Large intestine (tissue), 3 donors: ENCODE data around the gene OTX1. TPM values are rescaled to one million over a fixed set of nuclear protein-coding genes. Genes with fewer than 3 reads are reported as not detected.

Experiments
- DNase-seq, 2 donors: peaks; one replicate each; pipeline versions ENCODE4 v3.0.0 to v3.0.0-alpha.2; 2013
- H3K27ac ChIP-seq: one replicate; pipeline ENCODE4 v1.5.1; 2013; ENCODE audit warnings: low read length
- H3K27me3 ChIP-seq: 2 replicates; pipeline ENCODE4 v1.6.1; 2013; ENCODE audit warnings: low read length; ENCODE audit not compliant: control insufficient read depth, insufficient read depth
- H3K36me3 ChIP-seq: 2 replicates; pipeline ENCODE4 v1.6.1; 2013; ENCODE audit warnings: low read length; ENCODE audit not compliant: control insufficient read depth, insufficient read depth
- H3K4me1 ChIP-seq: one replicate; pipeline ENCODE4 v1.6.1; 2013; ENCODE audit warnings: low read length; ENCODE audit not compliant: control insufficient read depth, insufficient read depth
- H3K4me3 ChIP-seq: one replicate; pipeline ENCODE4 v1.5.1; 2013; ENCODE audit warnings: low read length
- H3K9me3 ChIP-seq: one replicate; pipeline ENCODE4 v1.6.1; 2013; ENCODE audit warnings: mild to moderate bottlenecking, low read depth, low read length, moderate library complexity; ENCODE audit not compliant: control insufficient read depth
- WGBS: methylation state at CpG from one replicate; pipeline ENCODE4 v1.1.5; 2013; ENCODE audit warnings: low lambda C conversion rate; ENCODE audit not compliant: insufficient coverage; 5-methylcytosine and 5-hydroxymethylcytosine counted together
- polyA plus RNA-seq: library from polyadenylated mRNA; unstranded; fragments of 120-200 nt; gene quantifications from one replicate; pipeline ENCODE4 v1.2.1, GENCODE V29; 2013

OTX1 gene
- polyA plus RNA-seq, 1 donor = 0.04 TPM

DNA sequence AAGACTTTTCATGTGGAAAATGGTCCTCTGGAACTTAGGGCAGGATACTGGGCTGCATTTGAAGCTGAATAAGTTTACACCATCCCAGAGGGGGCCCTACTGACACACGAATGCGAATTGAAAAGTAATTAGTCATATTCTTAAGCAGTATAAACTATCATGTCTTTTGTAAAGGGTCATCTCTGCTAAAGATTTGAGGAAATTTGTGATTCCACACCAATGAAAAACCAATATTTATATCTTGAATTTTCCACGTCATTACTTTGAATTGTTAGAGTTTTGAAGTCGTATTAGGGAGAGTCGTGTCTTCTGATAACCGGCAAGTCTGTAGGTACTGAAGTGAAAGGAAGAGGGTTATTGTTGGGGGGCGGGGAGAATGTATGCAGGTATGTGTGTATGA, 4.1 kb upstream of the OTX1 start:
- peaks cover 15% of the 10 kb centered on the region for H3K9me3 ChIP-seq
- no peak for DNase-seq
- no peak overlapping the region for H3K4me3 ChIP-seq
- no peaks in the 10 kb centered on the region for H3K36me3 ChIP-seq
- H3K27me3 ChIP-seq = peaks cover 68% of the 10 kb centered on the region
- WGBS = 82% methylated on average over 3 of the region's 7 CpGs
- peaks cover 21% of the 10 kb centered on the region for H3K4me1 ChIP-seq
- no peak overlapping the region for H3K27ac ChIP-seq

DNA sequence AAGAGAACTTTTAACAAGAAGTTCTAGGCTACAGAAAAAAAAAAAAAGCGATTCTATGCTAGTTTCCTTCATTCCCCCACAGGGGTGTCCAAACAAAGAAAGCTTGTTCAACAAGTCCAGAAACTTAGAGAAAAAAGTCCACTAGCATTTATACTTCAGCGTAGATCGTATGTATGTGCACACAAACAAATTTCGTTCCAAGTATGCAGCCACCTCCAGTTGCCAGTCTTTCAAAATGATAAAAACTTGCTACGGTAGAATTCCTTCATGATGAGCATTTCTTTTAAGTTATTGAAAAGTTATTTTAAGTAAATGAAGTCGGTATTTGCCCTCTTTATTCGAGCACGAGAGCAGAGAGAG, 3.7 kb upstream of the OTX1 start:
- H3K4me3 ChIP-seq = no peak overlapping the region

DNA sequence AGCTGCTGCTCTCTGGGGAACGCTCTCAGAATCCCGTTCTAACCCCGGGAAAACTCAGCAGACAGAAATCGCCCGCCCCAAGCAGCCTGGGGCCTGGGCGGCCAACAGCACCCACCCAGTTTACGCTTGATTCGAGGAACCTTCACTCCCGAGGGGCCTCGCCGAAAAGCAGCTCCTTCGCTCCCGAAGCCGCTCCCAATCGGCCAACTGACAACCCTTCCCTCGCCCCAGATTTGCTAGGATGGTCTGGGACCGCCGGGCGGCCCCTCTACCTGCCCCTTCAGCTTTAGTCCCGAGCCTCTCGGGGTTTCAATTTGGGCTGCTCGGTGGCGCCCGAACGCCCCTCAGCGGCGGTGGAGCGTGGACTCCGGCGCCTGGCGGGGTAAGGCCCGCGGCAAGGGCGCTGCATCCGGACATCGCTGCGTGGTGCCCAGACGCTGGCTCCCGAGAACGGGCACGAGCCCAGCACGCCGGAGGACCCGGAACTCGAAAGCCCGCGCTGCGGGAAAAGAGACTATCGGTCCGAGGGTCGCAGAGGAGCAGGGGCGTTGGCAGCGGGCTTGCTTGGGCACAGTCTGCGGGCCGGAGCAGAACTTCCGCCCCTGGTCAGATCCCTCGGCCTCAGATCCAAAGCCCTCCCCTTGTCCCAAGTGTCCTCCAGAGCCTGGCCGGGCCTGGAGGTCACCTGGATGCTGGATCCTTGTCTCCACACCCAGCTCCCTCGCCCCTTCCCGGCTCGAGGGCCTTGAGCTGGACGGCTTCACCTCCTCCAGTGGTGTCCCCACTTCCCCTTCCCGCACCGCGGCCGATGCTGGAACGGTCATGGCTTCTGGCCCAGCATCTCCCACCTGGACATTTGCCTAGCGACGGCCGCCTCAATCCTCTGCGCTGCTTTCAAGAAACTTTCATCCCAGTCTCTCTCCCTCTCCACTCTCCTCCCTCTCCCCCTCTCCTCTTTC, 3.0 kb upstream of the OTX1 start:
- WGBS = no CpG with 5 or more reads among the region's 71 CpGs
- Histone ChIP-seq H3K36me3 (no peaks in the 10 kb centered on the region), H3K4me3 (no peak overlapping the region), H3K9me3 (peaks cover 21% of the 10 kb centered on the region), H3K27me3 (peaks cover 78% of the 10 kb centered on the region), H3K27ac (no peak overlapping the region), H3K4me1 (peaks cover 21% of the 10 kb centered on the region)
- DNase-seq = peak in 1 of 2 donors; percentile 27

More for the DNA sequence above, 3.7 kb upstream of the OTX1 start:
- Histone ChIP-seq H3K9me3 (peaks cover 19% of the 10 kb centered on the region), H3K27me3 (peaks cover 72% of the 10 kb centered on the region), H3K4me1 (peaks cover 21% of the 10 kb centered on the region), H3K36me3 (no peaks in the 10 kb centered on the region), H3K27ac (no peak overlapping the region)
- 25% methylated on average over 2 of the region's 8 CpGs for WGBS
- DNase-seq = no peak

DNA sequence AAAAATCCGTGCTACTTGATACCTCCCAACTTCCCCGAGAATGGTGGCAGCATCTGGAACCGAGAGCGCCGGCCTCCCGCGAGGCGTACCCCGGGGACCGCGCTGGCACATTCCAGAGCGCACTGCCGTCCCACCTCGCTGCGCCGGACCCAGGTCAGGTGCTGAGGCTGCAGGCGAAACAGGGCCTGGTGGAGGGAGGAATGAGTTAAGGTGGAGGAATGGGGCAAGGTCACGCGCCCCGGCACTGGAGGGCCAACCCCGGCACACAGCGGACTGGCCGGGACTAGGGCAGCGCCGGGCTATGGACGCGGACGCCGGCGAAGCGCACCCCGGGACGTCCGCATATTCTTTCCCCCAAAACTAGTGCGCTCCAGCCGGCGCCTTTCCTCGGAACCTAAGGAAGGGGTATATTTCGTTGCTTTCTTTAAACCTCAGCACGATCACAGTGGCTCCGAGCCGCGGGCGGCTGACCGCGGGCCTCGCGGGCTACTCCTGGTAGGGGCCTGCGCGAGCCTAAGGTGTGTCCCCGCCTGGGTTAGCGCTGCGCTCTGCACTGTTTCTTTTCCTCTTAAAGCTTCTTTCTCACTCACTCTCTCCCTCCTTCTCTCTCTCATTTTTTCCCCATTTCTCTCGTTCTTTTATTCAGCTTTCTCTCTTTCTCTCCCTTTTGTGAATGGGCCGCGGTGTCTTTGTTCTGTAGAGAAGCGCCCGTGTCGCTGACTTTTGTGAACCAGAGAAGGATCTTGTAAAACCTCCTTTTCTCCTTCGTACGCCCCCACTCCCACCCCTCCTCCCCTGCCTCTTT, 2.1 kb upstream of the OTX1 start:
- H3K27me3 ChIP-seq = peaks cover 88% of the 10 kb centered on the region
- no peak overlapping the region for H3K27ac ChIP-seq
- no peak overlapping the region for H3K4me3 ChIP-seq
- no peaks in the 10 kb centered on the region for H3K36me3 ChIP-seq
- 0% methylated on average over 7 of the region's 61 CpGs for WGBS
- peaks cover 21% of the 10 kb centered on the region for H3K9me3 ChIP-seq
- peak in 1 of 2 donors; percentile 52 for DNase-seq
- peaks cover 26% of the 10 kb centered on the region for H3K4me1 ChIP-seq

DNA sequence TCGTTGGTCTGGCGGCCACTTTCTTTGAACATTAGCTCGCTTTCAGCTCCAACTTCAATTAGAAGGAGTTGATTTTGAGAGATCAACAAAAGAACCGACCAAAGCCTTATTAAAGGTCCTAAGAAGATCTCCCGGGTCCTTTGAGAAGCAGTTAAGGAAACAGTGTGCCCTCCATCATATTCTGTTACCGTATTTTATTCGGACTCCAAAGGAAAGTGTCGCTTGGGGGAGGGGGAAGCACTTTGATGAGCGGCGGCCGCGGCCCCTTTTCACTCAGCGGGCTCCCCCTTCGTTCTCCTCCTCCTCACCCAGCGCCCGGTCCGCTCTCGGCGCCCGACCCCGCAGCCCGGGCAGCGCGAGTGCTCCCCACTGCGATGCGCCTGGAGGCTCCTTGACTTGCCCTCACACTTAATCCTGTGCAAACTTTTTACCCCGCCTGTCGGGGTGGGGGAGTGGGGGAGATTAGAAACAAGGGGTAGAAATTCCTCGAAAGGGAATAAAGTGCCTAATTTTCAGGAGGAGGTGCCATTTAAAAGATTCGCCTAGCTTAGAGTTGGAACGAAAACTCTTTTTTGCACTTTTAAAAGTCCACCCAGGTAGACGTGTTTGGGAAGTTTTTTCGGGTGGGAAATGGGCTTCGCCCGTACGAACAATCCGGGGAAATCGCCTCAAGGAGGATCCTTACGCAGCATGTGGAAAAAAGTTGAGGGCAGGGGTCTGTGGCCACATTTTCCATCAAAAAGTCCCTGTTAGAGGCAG, 1.2 kb upstream of the OTX1 start:
- Histone ChIP-seq H3K4me3 (no peak overlapping the region), H3K4me1 (peaks cover 28% of the 10 kb centered on the region), H3K27me3 (peaks cover 95% of the 10 kb centered on the region), H3K27ac (no peak overlapping the region), H3K9me3 (peaks cover 24% of the 10 kb centered on the region), H3K36me3 (no peaks in the 10 kb centered on the region)
- DNase-seq = peak in 1 of 2 donors; percentile 21
- WGBS = 0% methylated on average over 2 of the region's 39 CpGs

DNA sequence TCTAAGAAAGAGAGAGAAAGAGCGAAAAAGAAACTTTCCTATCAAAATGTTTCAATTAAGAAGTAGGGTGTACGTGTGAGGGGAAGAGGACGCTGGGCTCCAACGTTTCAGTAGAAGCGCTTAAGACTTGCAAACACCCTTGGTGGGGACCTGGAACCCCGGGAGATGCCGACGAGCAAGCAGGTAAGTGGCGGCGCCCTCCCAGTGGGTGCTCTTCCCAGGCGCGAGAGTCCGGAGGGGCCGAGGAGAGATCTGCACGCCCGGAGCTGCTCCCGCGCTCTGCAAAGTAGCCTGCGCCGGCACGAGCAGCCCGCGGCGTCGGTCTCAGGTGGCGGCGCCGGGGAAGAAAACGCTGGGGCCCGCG, 678 bp upstream of the OTX1 start:
- H3K4me1 ChIP-seq = peaks cover 31% of the 10 kb centered on the region

DNA sequence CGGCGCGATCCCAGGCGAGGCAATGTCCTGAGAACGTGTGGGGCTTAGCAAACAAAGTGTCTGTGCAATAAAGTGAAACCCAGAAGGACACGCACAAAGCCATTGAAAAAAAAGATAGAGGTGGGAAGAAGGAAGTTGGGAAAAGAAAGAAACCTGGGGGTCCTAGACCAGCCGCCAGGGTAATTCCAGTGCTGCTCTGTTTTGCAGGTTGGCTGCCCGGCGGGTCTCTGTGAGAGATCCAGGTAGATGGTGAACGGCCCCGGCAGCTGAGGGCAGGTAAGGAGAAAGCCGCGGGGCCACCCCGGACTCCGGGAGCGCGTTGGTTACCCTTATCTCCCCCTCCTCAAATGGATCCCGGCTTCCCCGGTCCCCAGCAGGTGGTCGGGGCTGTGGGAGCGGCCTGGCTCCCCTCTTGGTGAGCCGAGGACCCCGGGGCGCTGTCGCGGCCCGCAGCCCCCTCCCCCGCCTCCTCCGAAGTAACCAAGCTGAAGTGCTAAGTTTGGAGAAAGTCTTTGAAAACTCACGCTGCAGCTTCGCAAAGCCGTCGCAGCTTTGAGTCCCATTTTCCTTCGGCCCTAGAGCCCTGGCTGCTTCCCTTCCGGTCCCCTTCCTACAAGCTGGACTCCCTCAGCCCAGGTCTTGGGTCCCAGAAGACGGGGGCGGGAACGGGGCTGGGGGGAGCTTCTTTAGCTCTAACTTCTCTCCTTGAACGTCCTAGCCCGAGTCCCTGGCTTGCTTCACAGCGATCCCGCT, 588 bp downstream of the OTX1 start:
- peaks cover 30% of the 10 kb centered on the region for H3K9me3 ChIP-seq
- peak overlapping the region; percentile 16 for H3K4me3 ChIP-seq
- H3K27ac ChIP-seq = no peak overlapping the region
- no peaks in the 10 kb centered on the region for H3K36me3 ChIP-seq
- H3K4me1 ChIP-seq = peaks cover 40% of the 10 kb centered on the region
- 0% methylated on average over 2 of the region's 42 CpGs for WGBS
- H3K27me3 ChIP-seq = peaks cover 99% of the 10 kb centered on the region
- DNase-seq = peak in 1 of 2 donors; percentile 30

More for the DNA sequence above, 678 bp upstream of the OTX1 start:
- no peak overlapping the region for H3K4me3 ChIP-seq
- peak in 1 of 2 donors; percentile 55 for DNase-seq
- WGBS = no CpG with 5 or more reads among the region's 31 CpGs
- H3K27me3 ChIP-seq = peaks cover 95% of the 10 kb centered on the region
- peaks cover 24% of the 10 kb centered on the region for H3K9me3 ChIP-seq
- no peak overlapping the region for H3K27ac ChIP-seq
- H3K36me3 ChIP-seq = no peaks in the 10 kb centered on the region

DNA sequence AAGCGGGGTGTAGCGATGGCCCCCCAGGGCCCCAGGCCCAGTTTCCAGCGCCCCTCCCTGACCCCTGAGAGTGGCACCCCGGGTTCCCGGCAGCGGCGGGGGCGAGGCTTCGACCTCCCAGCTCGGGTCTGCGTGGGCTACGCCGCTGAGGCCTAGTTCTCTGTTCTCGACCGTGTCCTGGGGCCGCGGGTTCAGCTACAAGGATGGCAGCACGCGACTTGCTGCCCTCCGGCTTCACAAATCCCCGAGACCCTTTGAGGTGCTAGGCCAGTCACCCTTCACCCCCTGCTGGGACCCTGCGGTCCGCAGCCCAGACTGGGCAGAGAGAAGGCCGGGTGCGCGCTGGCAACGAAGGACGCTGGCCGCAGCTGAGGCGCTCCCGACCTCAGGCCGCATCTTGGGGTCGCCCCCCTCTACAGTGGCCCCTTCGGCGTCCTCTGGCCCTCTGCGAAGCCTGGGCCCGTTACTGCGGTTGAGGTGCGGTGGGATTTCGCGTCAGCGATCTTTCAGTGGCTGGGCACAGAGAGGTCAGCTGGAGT, 1.2 kb downstream of the OTX1 start:
- DNase-seq = no peak
- Histone ChIP-seq H3K27me3 (peaks cover 99% of the 10 kb centered on the region), H3K9me3 (peaks cover 30% of the 10 kb centered on the region), H3K27ac (no peak overlapping the region), H3K4me3 (no peak overlapping the region), H3K36me3 (no peaks in the 10 kb centered on the region), H3K4me1 (peaks cover 41% of the 10 kb centered on the region)
- no CpG with 5 or more reads among the region's 42 CpGs for WGBS

DNA sequence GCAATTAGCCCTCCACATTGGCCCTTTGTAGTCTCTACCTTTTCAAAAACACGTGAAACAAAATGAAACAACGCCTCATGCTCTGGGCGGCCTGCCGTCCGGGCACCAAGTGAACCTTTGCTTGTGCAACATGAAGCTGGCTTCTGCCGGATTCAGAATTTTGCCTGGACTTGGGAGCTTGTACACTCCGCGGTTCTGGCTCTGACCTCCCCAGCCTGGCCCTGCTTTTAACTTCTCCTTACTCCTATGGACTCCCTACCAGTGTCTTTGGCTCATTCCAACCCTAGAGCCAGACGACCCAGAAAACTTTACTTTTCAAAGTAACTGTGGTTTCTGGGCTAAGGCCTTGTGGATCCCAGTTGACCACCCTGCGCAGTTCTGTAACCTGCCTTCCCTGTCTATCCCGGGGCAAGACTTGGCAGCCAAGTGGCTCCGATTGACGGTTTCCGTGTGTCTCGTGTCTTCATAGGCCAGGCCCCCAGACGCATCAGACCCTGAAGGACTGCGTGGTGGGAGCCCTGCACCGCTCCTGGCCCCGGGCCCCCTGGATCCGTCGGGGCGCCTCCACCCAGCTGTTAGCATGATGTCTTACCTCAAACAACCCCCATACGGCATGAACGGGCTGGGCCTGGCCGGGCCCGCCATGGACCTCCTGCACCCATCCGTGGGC, 1.9 kb downstream of the OTX1 start:
- H3K4me3 ChIP-seq = no peak overlapping the region
- H3K27me3 ChIP-seq = peaks cover 99% of the 10 kb centered on the region
- no peaks in the 10 kb centered on the region for H3K36me3 ChIP-seq
- peaks cover 29% of the 10 kb centered on the region for H3K9me3 ChIP-seq
- H3K27ac ChIP-seq = no peak overlapping the region
- DNase-seq = peak in 1 of 2 donors; percentile 12
- peaks cover 41% of the 10 kb centered on the region for H3K4me1 ChIP-seq
- no CpG with 5 or more reads among the region's 27 CpGs for WGBS
